HFFc6 (cell line): ENCODE measurements around the gene MINDY1. TPM values are rescaled to one million over a fixed set of nuclear protein-coding genes. Genes with fewer than 3 reads are reported as not detected.

Source experiments
- DNase-seq: peaks from one replicate; pipeline ENCODE4 v3.0.0-alpha.2; 2018
- H3K27ac Mint-ChIP-seq: 2 replicates; pipeline ENCODE4 v1.8.0; 2020; ENCODE audit warnings: mild to moderate bottlenecking, mixed read lengths
- H3K27me3 Mint-ChIP-seq: 2 replicates; pipeline ENCODE4 v1.8.0; 2021; ENCODE audit warnings: mild to moderate bottlenecking, moderate library complexity, mixed read lengths; ENCODE audit not compliant: insufficient read depth
- H3K36me3 Mint-ChIP-seq: 2 replicates; pipeline ENCODE4 v1.8.0; 2021; ENCODE audit warnings: low read depth, mixed read lengths
- H3K4me1 Mint-ChIP-seq: 2 replicates; pipeline ENCODE4 v1.8.0; 2020; ENCODE audit warnings: low read depth, mixed read lengths
- H3K4me3 Mint-ChIP-seq: 2 replicates; pipeline ENCODE4 v1.8.0; 2020; ENCODE audit warnings: mild to moderate bottlenecking, moderate library complexity, mixed read lengths
- H3K9me3 Mint-ChIP-seq: 2 replicates; pipeline ENCODE4 v1.8.0; 2020; ENCODE audit warnings: mild to moderate bottlenecking, mixed read lengths
- total RNA-seq, 6 experiments: library from RNA; stranded (reverse); fragmentation: NEBNext Ultra II Directional; extraction: Animal tissue kit (Norgen Biotek cat#: 25700); gene quantifications; 2 replicates in 1 of 6; 3 replicates in 5 of 6; pipeline ENCODE4 v1.2.3, GENCODE V29; 2021
- TF ChIP-seq, protein P1 (sequence below): fragments of 200-600 bp; sonication (generic); IDR thresholded peaks from 2 replicates; pipeline ENCODE4 v1.5.0; 2021; ENCODE audit warnings: antibody characterized with exemption, mild to moderate bottlenecking

The MINDY1 gene
- total RNA-seq, 6 experiments from 2014 or later = 8.3 to 11.9 (median 9.0) TPM

DNA sequence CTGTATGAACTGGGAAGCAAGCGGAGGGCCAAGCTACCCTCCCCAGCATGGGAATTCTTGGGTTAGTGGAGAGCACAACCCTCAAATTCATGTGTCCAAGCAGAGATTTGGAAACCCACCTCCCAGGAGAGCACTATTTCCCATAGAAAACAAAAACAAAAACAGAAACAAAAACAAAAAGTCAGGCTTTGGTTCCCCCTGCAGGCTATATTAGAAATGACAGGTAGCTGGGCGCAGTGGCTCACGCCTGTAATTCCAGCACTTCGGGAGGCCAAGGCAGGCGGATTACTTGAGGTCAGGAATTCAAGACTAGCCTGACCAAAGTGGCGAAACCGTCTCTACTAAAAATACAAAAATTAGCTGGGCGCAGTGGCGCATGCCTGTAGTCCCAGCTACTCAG, 10.8 kb downstream of the MINDY1 start:
- Mint-ChIP-seq H3K4me3 (no peak overlapping the region; the same call in 1 of the 2 replicates), H3K9me3 (no peaks in the 10 kb centered on the region), H3K4me1 (peaks cover 24% of the 10 kb centered on the region), H3K27ac (no peak overlapping the region), H3K36me3 (peaks cover 4% of the 10 kb centered on the region; the same call in 1 of the 2 replicates), H3K27me3 (peaks cover 1% of the 10 kb centered on the region; the same call in 1 of the 2 replicates)
- TF ChIP-seq, protein P1, sequence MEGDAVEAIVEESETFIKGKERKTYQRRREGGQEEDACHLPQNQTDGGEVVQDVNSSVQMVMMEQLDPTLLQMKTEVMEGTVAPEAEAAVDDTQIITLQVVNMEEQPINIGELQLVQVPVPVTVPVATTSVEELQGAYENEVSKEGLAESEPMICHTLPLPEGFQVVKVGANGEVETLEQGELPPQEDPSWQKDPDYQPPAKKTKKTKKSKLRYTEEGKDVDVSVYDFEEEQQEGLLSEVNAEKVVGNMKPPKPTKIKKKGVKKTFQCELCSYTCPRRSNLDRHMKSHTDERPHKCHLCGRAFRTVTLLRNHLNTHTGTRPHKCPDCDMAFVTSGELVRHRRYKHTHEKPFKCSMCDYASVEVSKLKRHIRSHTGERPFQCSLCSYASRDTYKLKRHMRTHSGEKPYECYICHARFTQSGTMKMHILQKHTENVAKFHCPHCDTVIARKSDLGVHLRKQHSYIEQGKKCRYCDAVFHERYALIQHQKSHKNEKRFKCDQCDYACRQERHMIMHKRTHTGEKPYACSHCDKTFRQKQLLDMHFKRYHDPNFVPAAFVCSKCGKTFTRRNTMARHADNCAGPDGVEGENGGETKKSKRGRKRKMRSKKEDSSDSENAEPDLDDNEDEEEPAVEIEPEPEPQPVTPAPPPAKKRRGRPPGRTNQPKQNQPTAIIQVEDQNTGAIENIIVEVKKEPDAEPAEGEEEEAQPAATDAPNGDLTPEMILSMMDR = peak; percentile 92
- peak; percentile 47 for DNase-seq

DNA sequence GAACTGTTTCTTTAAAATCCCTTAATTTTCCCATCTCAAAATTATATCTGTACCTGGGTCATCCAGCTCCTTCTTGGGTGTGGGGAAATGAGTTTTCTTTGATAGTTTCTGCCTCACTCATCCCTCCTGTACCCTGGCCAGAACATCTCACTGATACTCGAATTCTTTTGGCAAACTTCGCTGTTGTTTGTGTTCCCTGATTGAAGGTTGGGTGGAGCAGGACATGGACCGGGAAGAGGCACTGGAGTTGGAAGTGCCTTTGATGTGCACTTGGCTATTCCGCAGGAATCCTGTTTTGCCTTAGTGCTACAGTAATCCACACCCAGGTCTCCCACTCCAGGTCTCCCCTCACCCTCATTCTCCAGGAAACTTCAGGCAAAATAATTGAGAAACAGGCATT, 11.2 kb downstream of the MINDY1 start:
- no peak overlapping the region for H3K27ac Mint-ChIP-seq
- H3K36me3 Mint-ChIP-seq = peaks cover 4% of the 10 kb centered on the region; the same call in 1 of the 2 replicates
- peaks cover 1% of the 10 kb centered on the region; the same call in 1 of the 2 replicates for H3K27me3 Mint-ChIP-seq
- TF ChIP-seq, protein P1 = no peak
- H3K4me1 Mint-ChIP-seq = peaks cover 20% of the 10 kb centered on the region
- H3K9me3 Mint-ChIP-seq = no peaks in the 10 kb centered on the region
- DNase-seq = no peak
- H3K4me3 Mint-ChIP-seq = no peak overlapping the region

DNA sequence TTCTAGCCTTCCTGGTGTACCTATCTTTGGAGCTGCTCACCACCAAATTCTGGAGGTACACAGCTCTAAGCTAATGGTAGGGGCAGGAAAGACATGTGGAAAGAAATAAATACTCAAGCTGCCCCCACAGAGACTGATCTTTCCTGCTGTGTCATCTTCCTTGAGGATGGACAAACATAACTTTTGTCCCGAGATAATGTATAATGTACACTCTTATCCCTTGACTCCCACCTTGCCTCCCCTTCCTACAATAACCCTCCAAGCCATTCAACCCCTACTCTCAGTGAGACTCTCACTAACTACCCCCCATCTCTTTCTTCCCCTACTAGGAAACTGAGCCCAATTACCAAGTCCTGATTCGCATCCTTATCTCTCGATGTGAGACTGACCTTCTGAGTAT, 12.5 kb downstream of the MINDY1 start:
- H3K27me3 Mint-ChIP-seq = peaks cover 1% of the 10 kb centered on the region; the same call in 1 of the 2 replicates
- H3K4me3 Mint-ChIP-seq = no peak overlapping the region
- DNase-seq = no peak
- H3K9me3 Mint-ChIP-seq = no peaks in the 10 kb centered on the region
- no peak overlapping the region for H3K27ac Mint-ChIP-seq
- TF ChIP-seq, protein P1 = no peak
- peaks cover 7% of the 10 kb centered on the region for H3K4me1 Mint-ChIP-seq
- peaks cover 4% of the 10 kb centered on the region; the same call in 1 of the 2 replicates for H3K36me3 Mint-ChIP-seq

DNA sequence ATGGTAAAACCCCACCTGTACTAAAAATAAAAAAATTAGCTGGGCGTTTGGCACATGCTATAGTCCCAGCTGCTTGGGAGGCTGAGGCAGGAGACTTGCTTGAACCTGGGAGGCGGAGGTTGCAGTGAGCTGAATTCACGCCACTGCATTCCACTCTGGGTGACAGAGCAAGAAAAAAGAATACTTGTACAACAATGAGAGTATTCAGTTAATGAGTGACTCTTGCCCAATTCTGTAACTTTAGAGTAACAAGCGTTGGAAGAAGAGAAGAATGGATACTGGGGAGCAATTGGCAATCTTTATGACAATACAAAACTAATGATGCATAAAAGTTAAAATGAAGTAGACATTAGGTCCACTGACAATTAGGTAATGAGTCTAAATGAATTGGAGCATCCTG, 14.1 kb downstream of the MINDY1 start:
- TF ChIP-seq, protein P1 = no peak
- no peak overlapping the region for H3K4me3 Mint-ChIP-seq
- no peaks in the 10 kb centered on the region for H3K9me3 Mint-ChIP-seq
- H3K4me1 Mint-ChIP-seq = no peaks in the 10 kb centered on the region
- no peak overlapping the region for H3K27ac Mint-ChIP-seq
- DNase-seq = no peak
- H3K36me3 Mint-ChIP-seq = no peaks in the 10 kb centered on the region
- peaks cover 1% of the 10 kb centered on the region; the same call in 1 of the 2 replicates for H3K27me3 Mint-ChIP-seq

DNA sequence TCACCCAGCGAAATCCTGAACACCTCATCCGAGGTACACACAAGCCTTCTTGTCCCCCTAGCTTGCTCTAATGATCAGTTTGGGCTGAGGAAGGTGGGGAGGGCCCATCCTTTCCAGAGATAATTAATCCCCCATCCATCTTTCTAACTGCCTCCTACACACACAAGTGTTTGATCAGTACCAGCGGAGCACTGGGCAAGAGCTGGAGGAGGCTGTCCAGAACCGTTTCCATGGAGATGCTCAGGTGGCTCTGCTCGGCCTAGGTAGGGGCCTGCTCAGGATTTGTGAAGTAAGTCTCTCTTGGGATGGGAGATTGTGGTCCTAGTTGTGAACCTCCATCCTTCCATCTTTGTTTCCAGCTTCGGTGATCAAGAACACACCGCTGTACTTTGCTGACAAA, 18.8 kb downstream of the MINDY1 start:
- Mint-ChIP-seq H3K9me3 (no peaks in the 10 kb centered on the region), H3K27ac (no peak overlapping the region), H3K4me3 (no peak overlapping the region), H3K36me3 (no peaks in the 10 kb centered on the region), H3K27me3 (peaks cover 7% of the 10 kb centered on the region), H3K4me1 (0 out of 2 replicates have a peak, but pooled peaks cover 5% of the 10 kb centered on the region)
- TF ChIP-seq, protein P1 = no peak
- no peak for DNase-seq
